NCI-H1436 treated with DMSO at 0.1 percent for 48 hours (cell line): Measurements from ENCODE around the gene ADGRE3.

Source experiments
- DNase-seq: peaks from one replicate; lab custom pipeline; 2025; lab: John Stamatoyannopoulos, UW

The ADGRE3 gene, protein sequence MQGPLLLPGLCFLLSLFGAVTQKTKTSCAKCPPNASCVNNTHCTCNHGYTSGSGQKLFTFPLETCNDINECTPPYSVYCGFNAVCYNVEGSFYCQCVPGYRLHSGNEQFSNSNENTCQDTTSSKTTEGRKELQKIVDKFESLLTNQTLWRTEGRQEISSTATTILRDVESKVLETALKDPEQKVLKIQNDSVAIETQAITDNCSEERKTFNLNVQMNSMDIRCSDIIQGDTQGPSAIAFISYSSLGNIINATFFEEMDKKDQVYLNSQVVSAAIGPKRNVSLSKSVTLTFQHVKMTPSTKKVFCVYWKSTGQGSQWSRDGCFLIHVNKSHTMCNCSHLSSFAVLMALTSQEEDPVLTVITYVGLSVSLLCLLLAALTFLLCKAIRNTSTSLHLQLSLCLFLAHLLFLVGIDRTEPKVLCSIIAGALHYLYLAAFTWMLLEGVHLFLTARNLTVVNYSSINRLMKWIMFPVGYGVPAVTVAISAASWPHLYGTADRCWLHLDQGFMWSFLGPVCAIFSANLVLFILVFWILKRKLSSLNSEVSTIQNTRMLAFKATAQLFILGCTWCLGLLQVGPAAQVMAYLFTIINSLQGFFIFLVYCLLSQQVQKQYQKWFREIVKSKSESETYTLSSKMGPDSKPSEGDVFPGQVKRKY

DNA sequence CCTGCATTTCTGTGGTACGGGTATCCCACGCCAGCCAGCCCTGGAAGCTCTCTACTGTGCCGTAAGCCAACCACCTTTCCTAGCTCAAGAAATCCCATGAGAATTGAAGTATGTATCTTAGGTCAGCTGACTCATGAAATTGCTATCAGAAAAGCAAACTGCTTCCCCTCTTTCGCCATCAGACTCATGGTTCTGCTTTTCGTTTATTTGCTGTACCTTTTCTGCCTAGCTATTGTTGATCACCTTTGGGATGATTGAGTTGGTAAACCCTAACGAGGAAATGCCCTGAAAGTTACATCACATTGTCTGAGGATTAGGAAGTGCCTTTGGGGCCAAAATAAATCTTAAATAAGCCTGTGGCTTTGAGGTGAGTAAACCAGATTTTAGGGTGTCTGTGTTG is at the start of gene ADGRE3:
Gene ADGRE3 (minus strand): TSS at position 81 of the 400 bp plus-strand sequence. CDS start 74 bp downstream, at position 7.
- no peak for DNase-seq

DNA sequence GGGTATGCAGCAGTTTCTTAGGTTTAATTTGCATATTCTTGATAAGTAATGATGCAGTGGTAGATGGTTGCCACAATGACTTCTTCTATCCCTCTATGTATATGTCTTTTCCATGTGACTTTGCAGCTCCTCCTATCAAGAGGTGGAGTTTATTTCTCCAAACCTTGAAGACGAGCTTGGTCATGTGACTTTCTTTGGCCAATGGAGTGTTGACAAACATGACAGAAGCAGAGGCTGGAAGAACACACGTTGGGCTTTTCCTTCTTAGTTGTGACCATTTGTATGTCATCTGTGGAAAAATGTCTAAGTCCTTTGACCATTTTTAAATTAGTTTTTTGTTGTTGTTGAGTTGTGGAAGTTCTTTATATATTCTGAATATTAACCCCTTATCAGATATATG is 47.5 kb upstream of the ADGRE3 start:
- DNase-seq: no peak

DNA sequence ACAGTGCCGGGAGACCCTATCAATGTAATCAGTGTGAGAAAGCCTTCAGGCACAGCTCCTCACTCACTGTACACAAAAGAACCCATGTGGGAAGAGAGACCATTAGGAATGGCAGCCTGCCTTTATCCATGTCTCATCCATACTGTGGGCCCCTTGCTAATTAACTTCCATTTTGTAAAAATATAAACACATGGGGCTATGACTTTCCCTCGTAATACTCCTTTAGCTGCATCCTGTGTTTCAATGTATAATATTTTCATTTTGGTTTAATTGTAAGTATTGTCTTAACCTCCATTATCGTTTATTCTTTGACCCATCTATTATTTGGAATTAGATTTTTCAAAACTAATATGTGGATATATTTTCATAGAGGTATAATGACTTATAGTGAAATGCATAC is 44.5 kb upstream of the ADGRE3 start:
- no peak for DNase-seq

DNA sequence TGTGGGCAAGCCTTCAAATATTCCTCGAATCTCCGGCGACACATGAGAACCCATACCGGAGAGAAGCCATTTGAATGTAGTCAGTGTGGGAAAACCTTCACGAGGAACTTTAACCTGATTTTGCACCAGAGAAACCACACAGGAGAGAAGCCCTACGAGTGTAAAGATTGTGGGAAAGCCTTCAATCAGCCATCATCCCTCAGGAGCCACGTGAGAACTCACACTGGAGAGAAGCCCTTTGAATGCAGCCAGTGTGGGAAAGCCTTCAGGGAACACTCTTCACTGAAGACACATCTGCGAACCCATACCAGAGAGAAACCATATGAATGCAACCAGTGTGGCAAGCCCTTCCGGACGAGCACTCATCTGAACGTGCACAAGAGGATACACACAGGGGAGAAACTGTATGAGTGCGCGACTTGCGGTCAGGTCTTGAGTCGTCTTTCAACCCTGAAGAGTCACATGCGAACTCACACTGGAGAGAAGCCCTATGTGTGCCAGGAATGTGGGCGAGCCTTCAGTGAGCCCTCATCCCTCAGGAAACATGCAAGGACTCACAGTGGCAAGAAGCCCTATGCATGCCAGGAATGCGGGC is 44.0 kb upstream of the ADGRE3 start:
- no peak for DNase-seq

DNA sequence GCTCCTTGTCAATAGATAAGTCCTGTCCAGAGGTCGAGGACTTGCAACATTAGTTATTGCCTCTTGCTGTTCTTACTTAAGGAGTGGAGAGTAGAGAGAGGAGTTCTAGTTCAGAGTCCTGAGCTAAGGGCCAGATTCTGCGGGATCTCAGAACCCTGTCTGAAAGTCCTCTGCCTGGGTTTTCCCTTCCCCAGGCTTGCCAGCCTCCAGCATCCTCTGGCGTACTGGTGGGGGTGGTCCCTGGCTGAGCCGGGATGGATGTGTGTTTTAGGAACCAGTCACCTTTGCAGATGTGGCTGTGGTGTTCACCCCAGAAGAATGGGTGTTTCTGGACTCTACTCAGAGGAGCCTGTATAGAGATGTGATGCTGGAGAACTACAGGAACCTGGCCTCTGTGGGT is 41.2 kb upstream of the ADGRE3 start:
- no peak for DNase-seq

DNA sequence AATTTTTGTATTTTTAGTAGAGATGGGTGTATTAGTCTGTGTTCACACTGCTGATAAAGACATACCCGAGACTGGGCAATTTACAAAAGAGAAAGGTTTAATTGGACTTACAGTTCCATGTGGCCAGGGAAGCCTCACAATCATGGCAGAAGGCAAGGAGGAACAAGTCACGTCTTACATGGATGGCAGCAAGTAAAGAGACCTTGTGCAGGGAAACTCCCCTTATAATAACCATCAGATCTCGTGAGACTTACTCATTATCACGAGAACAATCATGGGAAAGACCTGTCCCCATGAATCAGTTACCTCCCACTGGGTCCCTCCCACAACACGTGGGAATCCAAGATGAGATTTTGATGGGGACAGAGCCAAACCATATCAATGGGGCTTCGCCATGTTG is 29.8 kb upstream of the ADGRE3 start:
- no peak for DNase-seq

DNA sequence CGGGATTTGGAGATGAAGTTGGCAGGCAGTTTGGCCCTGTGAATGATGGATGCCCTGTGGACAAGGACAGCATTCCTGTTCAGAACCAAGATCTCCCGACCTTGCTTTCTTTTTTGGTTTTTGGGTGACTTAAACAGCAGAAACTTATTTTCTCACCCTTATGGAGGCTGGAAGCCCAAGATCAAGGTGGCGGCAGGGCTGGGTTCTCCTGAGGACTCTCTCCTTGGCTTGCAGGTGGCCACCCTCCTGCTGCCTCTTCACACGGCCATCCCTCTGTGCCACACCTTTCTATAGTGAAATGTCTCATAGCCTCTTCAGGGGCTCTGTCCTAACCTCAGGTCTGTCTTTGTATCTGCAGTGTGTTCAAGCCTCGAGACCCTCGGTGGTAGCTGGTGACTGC is 29.2 kb upstream of the ADGRE3 start:
- DNase-seq: no peak

DNA sequence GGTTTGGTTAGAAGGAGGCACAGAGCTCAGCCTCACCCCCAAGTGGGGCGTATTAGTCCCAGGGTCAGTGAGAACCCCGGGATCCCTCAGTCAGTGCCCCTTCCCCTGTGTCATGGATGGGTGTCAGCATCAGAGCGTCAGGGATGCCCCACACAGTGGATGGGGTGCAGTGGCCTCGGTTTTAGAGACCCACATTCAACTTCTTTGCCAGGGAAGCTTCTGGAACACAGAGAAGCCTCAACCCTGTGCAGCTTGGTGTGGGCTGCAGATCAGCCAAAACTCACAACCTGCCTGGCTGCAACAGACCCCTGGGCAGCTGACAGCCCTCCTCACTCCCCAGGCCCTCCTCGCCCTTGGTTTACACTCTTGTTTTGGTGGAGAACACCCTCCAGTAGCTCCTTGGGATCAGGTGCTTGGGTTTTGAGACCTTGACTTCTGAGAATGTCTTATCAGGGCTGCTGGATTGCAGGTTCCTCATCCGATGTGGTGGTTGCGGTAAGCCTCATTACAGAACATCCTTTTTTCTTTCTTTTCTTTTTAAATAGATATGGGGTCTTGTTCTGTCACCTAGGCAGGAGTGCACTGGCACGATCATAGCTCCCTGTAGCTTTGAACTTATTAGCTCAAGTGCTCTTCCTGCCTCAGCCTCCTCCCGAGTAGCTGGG is 26.2 kb upstream of the ADGRE3 start:
- no peak for DNase-seq

DNA sequence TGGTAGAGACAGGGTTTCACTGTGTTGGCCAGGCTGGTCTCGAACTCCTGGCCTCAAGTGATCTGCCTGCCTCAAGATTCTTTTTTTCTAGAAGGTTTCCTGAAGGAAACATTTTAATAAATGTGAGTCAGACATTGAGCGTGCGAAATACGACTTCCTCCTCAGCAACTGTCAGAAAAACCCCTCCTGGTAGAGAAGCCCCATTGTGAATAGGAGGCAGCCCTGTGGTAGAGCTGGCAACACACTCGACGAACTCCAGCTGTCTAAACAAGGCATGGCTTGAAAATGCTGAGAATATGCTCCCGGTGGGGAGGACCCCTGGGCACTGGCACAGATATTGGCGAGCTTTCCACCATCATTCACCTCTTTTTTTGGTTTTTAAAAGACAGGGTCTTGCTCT is 25.0 kb upstream of the ADGRE3 start:
- no peak for DNase-seq

DNA sequence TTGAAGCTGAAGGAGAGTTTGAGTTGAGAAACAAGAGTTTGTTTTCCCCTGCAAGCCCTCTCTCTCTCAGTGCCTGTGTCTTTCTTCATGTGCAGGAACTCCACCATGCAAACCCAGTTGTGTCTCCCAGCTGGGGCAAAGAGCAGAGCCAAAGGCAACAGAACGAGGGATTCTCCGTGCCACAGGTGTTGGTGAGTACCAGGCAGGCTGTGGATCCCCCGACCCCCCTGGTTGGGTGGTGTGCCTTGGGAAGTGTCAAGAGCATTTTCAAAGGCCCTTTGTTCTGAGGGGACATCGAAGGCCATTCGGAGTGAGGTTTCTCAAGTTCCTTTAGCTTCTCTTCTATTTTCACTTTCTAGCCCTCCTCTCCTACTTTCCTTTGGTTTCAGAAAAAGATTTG is 20.8 kb upstream of the ADGRE3 start:
- no peak for DNase-seq

DNA sequence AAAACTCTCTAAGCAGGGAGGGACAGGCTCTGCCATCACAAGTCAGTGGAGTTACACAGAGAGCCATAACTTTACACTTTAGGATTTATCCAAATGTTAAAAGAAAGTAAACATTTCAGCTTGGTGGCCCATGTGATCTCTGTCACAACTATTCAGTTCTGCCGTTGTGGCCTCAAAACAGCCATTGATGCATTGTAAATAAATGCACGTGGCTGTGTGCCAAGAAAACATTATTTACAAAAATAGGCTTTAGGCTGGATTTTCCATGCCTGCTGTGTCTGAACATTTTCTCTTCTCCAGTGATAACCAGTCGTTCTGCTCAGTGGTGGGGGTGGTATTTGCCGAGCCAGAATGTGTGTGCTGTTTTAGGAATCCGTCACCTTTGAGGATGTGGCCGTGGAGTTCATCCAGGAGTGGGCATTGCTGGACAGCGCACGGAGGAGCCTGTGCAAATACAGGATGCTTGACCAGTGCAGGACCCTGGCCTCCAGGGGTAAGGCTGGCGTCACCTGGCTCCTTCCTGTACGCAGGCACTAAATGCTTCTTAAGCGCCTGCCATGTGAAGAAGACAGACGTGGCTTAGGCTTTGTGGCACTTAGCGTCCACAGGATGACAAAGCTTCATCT is 20.1 kb upstream of the ADGRE3 start:
- no peak for DNase-seq

DNA sequence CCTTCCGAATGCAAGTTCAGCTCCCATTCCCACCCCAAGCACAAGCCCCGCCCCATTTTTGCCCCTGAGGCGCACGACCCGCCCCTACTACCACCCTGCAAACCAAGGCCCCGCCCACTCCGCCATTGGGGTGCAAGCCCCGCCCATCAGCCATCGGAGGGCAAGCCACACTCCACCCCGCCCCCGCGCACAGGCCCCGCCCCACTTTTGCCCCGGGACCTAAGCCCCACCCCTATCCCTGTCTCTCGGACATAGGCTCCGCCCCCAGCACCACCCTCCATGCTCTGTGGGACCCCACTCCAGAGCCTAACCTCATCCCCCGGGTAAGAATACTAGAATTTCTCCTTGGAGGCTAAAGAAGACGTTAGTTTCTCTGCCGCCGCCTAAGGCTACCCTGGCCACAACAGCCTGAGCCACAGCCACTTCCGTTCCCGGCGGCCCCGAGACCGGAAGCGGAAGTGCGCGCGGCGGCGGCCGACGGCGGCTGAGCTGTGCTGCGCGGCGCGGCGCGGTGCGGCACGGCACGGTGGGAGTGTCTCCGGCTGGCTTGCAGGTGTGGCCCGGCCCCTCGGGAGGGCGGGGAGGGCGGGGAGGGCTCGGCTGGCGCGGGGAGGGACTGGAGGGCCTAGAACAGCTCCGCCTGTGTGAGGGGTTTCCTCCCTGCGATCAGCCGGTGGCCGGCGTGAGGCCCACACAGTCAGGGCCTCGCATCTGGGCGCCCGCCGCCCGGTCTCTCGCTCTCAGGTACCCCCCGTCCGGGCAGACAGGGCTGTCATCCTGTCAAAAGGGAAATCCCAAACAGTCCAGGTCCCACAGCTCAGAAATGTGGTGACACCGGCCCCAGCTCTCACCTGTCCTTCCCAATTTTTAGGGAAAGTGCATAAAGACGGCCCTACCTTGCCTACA is 15.2 kb upstream of the ADGRE3 start, which contains the start of gene ZNF333:
Gene ZNF333 (plus strand): TSS at position 451 of the 906 bp plus-strand sequence. CDS start 3,444 bp downstream, outside the sequence.
- DNase-seq: peak; percentile 50

DNA sequence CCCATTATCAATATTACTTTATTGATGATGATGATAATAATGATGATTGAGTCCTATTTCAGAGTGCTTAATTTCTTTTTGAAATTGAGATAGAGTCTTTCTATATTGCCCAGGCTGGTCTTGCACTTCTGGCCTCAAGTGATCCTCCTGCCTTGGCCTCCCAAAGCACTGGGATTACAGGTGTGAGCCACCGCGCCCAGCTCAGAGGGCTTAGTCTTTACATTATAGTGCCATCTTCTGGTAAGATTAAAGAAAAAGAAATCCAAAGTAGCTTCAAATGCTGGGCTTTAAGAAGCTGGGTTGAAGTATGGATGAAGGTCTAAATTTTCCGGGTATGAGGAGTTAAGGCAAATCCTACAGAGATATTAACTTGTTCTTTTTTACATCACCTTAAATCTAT is 11.8 kb upstream of the ADGRE3 start:
- no peak for DNase-seq

DNA sequence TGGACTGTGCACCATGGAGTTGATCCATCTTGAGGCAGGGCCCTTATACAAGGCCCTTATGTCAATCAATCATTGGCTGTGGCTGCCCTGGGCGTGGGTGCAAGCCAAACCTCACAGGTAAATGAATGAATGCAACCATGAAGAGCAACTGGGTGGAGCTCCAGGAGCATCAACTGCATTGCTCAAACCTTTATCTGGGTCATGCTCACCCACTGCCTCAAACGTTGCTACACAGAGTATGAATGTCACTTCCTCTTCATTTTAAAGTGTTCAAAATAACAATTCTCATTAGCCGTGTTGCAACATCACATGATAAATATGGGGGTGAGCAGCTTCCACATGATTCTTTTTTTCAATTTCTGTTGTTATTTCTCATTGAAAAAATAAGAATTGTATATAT is 8.8 kb upstream of the ADGRE3 start:
- no peak for DNase-seq

DNA sequence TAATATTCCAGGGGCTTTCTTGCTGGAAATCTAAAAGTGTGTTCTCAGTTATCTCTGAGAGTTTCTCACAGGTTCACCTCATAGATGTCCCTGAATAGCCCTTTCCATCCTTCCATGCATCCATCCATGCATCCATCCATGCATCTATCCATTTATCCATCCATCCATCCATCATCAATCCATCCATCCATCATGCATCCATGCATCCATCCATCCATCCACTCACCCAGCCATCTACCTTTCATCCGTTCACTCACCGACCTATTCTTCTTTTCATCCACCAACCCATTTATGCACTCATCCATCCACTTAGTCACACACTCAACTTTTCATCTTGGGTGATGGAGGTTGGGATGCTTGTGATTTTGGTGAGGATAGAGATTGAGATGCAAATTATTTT is 7.4 kb upstream of the ADGRE3 start:
- DNase-seq: no peak

DNA sequence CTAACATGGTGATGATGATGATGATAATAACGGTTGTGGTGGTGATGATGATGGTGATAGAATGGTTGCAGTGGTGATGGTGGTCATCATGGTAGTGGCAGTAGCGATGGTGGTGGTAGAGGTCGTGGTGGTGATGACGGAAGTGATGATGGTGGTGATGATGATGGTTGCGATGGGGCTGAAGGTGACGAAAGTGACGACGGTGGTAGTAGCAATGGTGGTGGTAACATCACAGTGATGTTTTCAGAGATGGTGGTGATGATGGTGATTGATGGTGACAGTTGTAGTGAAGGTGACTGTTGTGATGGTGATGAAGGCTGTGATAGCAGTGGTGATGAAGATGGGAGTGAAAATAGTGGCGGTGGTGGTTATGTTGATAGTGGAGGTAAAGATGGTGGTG is 3.6 kb upstream of the ADGRE3 start:
- no peak for DNase-seq

DNA sequence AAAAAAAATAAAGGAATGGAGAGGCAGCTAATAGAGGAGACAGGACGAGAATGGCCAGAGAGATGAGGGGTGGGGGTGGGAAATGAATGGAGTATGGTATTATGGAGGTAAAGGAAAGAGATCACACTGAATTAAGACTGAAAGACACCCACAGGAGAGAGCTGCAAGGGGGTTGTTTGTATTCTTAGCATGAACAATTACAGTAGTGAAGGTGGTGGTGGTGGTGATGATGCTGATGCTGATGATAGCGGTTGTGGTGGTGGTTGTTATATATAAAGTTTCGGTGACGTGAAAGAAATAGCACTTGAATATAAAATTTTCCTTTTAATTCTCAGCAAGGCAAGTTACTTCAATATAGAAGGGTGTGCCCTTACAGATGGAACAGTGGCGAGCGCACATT is 2.8 kb upstream of the ADGRE3 start:
- no peak for DNase-seq

DNA sequence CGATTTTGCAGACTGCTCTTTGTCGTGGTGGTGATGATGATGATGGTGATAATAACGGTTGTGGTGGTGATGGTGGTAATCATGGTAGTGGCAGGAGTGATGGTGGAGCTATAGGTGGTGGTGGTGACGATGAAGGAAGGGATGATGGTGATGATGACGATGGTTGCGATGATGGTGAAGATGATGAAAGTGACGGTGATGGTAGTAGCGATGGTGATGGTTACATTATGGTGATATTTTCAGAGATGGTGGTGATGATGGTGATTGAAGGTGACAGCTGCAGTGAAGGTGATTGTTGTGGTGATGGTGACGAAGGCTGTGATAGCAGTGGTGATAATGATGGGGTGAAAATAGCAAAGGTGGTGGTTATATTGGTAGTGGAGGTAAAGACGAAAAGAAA is 2.1 kb upstream of the ADGRE3 start:
- no peak for DNase-seq

DNA sequence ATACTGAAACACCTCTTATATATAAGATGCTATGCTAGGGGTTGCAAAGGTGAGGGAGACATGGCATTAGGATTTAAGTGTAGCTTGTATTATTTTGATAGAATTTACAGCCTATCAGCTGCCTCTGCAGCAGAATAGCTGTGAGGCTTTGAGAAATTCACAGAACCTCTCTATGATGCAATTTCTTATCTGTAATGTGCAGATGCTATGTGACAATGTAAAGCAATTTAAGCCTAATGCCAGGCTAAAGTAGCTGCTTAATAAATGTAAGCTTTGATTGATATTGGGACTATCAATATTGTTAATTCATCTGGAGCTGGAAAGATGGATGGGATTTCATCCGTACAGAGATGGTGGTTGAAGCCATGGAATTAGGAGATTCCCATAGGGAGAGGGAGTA is 1.6 kb downstream of the ADGRE3 start:
- no peak for DNase-seq

DNA sequence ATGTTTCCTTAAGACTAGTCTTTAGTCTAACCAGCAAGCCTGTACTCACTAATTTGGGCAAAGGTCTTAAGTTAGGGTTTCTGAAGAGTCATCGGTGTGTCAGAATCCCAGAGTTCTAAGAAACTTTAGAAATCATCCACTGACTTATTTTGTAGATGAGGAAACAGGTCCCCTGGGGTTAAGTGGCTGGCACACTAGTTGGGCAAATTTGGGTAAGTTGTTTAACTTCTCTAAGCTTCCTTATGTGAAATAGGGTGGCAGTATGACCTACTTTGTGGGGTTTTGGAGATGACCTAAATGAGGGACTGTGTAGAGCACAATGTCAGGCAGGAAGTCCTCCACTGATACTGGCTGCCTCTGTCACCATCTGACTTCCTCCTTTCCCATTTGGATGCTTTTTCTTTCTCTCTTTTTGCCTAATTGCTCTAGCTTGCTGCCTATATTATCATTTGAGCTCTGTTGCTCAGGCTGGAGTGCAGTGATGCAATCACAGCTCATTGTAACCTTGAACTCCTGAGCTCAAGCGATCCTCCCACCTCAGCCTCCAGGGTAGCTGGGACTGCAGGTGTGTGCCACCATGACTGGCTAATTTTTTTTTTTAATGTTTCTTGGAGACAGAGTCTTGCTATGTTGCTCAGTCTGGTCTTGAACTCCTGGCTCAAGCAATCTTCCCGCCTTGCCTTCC is 2.3 kb downstream of the ADGRE3 start:
- DNase-seq: no peak

DNA sequence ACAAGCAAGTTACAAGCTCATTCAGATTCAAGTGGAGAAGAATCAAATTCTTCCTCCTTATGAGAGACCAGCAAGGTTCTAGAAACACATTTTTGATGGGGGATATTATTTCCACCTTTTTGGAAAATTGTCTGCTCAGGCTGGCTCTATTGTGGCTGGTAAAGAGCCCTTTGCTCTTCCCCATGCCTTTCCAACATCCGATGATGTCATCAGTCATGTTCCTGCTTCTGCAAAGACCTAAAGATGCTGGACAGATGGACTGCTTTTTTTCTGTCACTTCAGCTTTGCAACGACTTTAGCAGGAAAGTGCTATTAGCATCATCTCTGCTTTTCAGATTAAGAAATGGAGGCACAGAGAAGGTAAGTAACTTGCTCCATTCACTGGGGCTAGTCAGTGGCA is 4.2 kb downstream of the ADGRE3 start:
- DNase-seq: no peak
